Measurements from ENCODE around the gene RABL6.
"Not testable (repeated sequence)": the region's sequence is repeated elsewhere in the genome, so short reads cannot be mapped to it uniquely, and the experiment has no call there.

Gene RABL6

GRCh38 chr9:136807281-136808074, at the start of gene RABL6:
Gene RABL6, plus strand, starts transcription at chr9:136807948. Its CDS starts 249 bp downstream, at chr9:136808197.
- DNase-seq = peak; percentile 90

GRCh38 chr9:136759001-136759400, 48.7 kb upstream of the RABL6 start:
- DNase-seq = no peak

- DNase-seq = no peak
These were observed 48.1 kb upstream of the RABL6 start for GRCh38 chr9:136759436-136760325.

- no peak for DNase-seq
These were observed 47.3 kb upstream of the RABL6 start for GRCh38 chr9:136760424-136760823.

- DNase-seq = peak; percentile 75
These were observed 46.8 kb upstream of the RABL6 start for GRCh38 chr9:136760834-136761544.

- DNase-seq = no peak
These were observed 46.2 kb upstream of the RABL6 start for GRCh38 chr9:136761545-136761981.

- no peak for DNase-seq
These were observed 45.5 kb upstream of the RABL6 start for GRCh38 chr9:136762221-136762691.

GRCh38 chr9:136762915-136763648, 44.7 kb upstream of the RABL6 start:
- peak; percentile 86 for DNase-seq

GRCh38 chr9:136763649-136764035, 44.1 kb upstream of the RABL6 start:
- no peak for DNase-seq

- DNase-seq = peak; percentile 95
These were observed 43.4 kb upstream of the RABL6 start, which contains the start of gene LCN15 for GRCh38 chr9:136764301-136764891. Gene LCN15, minus strand, starts transcription at chr9:136764518. Its CDS starts 30 bp downstream, at chr9:136764488.

- DNase-seq = no peak
These were observed 42.7 kb upstream of the RABL6 start for GRCh38 chr9:136765041-136765440.

- not testable (repeated sequence) for DNase-seq
These were observed 41.9 kb upstream of the RABL6 start for GRCh38 chr9:136765745-136766409.

- peak; percentile 83 for DNase-seq
These were observed 41.2 kb upstream of the RABL6 start for GRCh38 chr9:136766410-136767120.

- peak; percentile 50 for DNase-seq
These were observed 38.0 kb upstream of the RABL6 start for GRCh38 chr9:136769710-136770191.

GRCh38 chr9:136771907-136772415, 35.8 kb upstream of the RABL6 start:
- no peak for DNase-seq

- DNase-seq = no peak
These were observed 34.2 kb upstream of the RABL6 start for GRCh38 chr9:136773386-136774044.

- no peak for DNase-seq
These were observed 33.2 kb upstream of the RABL6 start for GRCh38 chr9:136774416-136775045.

- DNase-seq = no peak
These were observed 32.6 kb upstream of the RABL6 start for GRCh38 chr9:136775191-136775590.

- DNase-seq = no peak
These were observed 30.8 kb upstream of the RABL6 start for GRCh38 chr9:136776947-136777346.
